HepG2 (cell line): ENCODE results near the gene SVOP. TPM values are rescaled to one million over a fixed set of nuclear protein-coding genes. Genes with fewer than 3 reads are reported as not detected.
A peak's percentile ranks its signal among the peaks of the same experiment; 100 is the strongest.

ENCODE experiments used
- FOXC1 ChIP-seq: sonication (generic); formaldehyde crosslinking; IDR thresholded peaks from 2 replicates; pipeline ENCODE4 v1.8.0; 2022; ENCODE audit warnings: mild to moderate bottlenecking, missing genetic modification reagents, borderline replicate concordance
- GATAD2A ChIP-seq: IDR thresholded peaks from 2 replicates; pipeline ENCODE4 v1.6.1; 2016
- KLF12 ChIP-seq: sonication (generic); formaldehyde crosslinking; IDR thresholded peaks from 2 replicates; pipeline ENCODE4 v1.4.0; 2020; ENCODE audit warnings: missing genetic modification reagents, borderline replicate concordance
- MAFK ChIP-seq, 2 experiments: IDR thresholded peaks in 1 of 2; conservative IDR thresholded peaks in 1 of 2; 2 replicates each; pipeline ENCODE4 v1.6.1; 2011; ENCODE audit warnings: improper control_type of control experiment in 2 of 2, low read length in 2 of 2
- NR2F6 ChIP-seq, 2 experiments: IDR thresholded peaks; 2 replicates each; pipeline ENCODE4 v1.6.1; 2016; ENCODE audit warnings: antibody characterized with exemption in 1 of 2, mild to moderate bottlenecking in 1 of 2
- PATZ1 ChIP-seq: sonication (generic); formaldehyde crosslinking; IDR thresholded peaks from 2 replicates; pipeline ENCODE4 v1.4.0; 2020; ENCODE audit warnings: missing genetic modification reagents
- POLR2AphosphoS2 ChIP-seq: IDR thresholded peaks from 2 replicates; pipeline ENCODE4 v1.6.1; 2011; ENCODE audit warnings: low read depth, low read length, improper control_type of control experiment
- SAFB2 ChIP-seq: sonication (generic); formaldehyde crosslinking; IDR thresholded peaks from 2 replicates; pipeline ENCODE4 v1.5.1; 2020; ENCODE audit warnings: missing genetic modification reagents, low read depth, mild to moderate bottlenecking, borderline replicate concordance
- SMARCC2 ChIP-seq: fragments of 450-650 bp; IDR thresholded peaks from 2 replicates; pipeline ENCODE4 v1.6.1; 2017; ENCODE audit warnings: antibody characterized with exemption, mild to moderate bottlenecking
- SNRNP70 ChIP-seq: fragments of 200-400 bp; formaldehyde crosslinking; IDR thresholded peaks from 2 replicates; pipeline ENCODE4 v1.6.1; 2017; ENCODE audit warnings: mild to moderate bottlenecking, low read depth, low read length, moderate library complexity
- TEF ChIP-seq: sonication (generic); formaldehyde crosslinking; IDR thresholded peaks from 2 replicates; pipeline ENCODE4 v1.5.0; 2020; ENCODE audit warnings: missing genetic modification reagents
- ZBTB44 ChIP-seq: sonication (generic); formaldehyde crosslinking; IDR thresholded peaks from 2 replicates; pipeline ENCODE4 v1.4.0; 2020; ENCODE audit warnings: missing genetic modification reagents
- ZC3H13 ChIP-seq: sonication (generic); formaldehyde crosslinking; IDR thresholded peaks from 2 replicates; pipeline ENCODE4 v1.8.1; 2023; ENCODE audit warnings: mild to moderate bottlenecking, missing genetic modification reagents, moderate library complexity
- ZC3H4 ChIP-seq: sonication (generic); formaldehyde crosslinking; IDR thresholded peaks from 2 replicates; pipeline ENCODE4 v1.4.0; 2020; ENCODE audit warnings: missing genetic modification reagents, borderline replicate concordance
- ZNF569 ChIP-seq: sonication (generic); formaldehyde crosslinking; IDR thresholded peaks from 2 replicates; pipeline ENCODE4 v1.5.0; 2020; ENCODE audit warnings: mild to moderate bottlenecking, missing genetic modification reagents, moderate library complexity, borderline replicate concordance
- ZNF597 ChIP-seq: sonication (generic); formaldehyde crosslinking; IDR thresholded peaks from 2 replicates; pipeline ENCODE4 v1.5.0; 2020; ENCODE audit warnings: missing genetic modification reagents
- ZNF772 ChIP-seq: sonication (generic); formaldehyde crosslinking; IDR thresholded peaks from 2 replicates; pipeline ENCODE4 v1.5.0; 2020; ENCODE audit warnings: mild to moderate bottlenecking, missing genetic modification reagents
- ZNF792 ChIP-seq: IDR thresholded peaks from 2 replicates; pipeline ENCODE4 v1.6.1; 2016
- polyA plus RNA-seq, 8 experiments: library from polyadenylated mRNA; depleted of rRNA in 3 of 8; stranded (reverse) in 7 of 8; unstranded in 1 of 8; fragments of >200 nt; fragmentation: Illumina TruSeq in 4 of 8; extraction: Trizol in 4 of 8; gene quantifications; 2 replicates each; pipeline versions ENCODE4 v1.2.1 to v1.2.3, GENCODE V29; 2011 to 2016; ENCODE audit warnings: low read depth in 4 of 8, missing spikeins in 1 of 8, mixed read lengths in 1 of 8; ENCODE audit not compliant: insufficient read depth in 1 of 8
- total RNA-seq, 5 experiments: library from RNA; depleted of rRNA; stranded (reverse); fragments of >200 nt; fragmentation: Illumina TruSeq; extraction: Trizol; gene quantifications; 2 replicates each; pipeline ENCODE4 v1.2.3, GENCODE V29; 2016; ENCODE audit warnings: low read depth in 1 of 5
- TF ChIP-seq, protein P1 (sequence below): sonication (generic); formaldehyde crosslinking; IDR thresholded peaks from 2 replicates; pipeline ENCODE4 v1.4.0; 2020; ENCODE audit warnings: missing genetic modification reagents
- TF ChIP-seq, protein P2 (sequence below): sonication (generic); formaldehyde crosslinking; IDR thresholded peaks from 2 replicates; pipeline ENCODE4 v1.8.0; 2022; ENCODE audit warnings: missing genetic modification reagents, low read depth, mild to moderate bottlenecking, borderline replicate concordance

SVOP gene
- total and polyA plus RNA-seq, 2 of the 13 experiments (the other 11 are each of a cell fraction or from before 2014, with no cell fraction given) = not detected

- TF ChIP-seq, protein P1, sequence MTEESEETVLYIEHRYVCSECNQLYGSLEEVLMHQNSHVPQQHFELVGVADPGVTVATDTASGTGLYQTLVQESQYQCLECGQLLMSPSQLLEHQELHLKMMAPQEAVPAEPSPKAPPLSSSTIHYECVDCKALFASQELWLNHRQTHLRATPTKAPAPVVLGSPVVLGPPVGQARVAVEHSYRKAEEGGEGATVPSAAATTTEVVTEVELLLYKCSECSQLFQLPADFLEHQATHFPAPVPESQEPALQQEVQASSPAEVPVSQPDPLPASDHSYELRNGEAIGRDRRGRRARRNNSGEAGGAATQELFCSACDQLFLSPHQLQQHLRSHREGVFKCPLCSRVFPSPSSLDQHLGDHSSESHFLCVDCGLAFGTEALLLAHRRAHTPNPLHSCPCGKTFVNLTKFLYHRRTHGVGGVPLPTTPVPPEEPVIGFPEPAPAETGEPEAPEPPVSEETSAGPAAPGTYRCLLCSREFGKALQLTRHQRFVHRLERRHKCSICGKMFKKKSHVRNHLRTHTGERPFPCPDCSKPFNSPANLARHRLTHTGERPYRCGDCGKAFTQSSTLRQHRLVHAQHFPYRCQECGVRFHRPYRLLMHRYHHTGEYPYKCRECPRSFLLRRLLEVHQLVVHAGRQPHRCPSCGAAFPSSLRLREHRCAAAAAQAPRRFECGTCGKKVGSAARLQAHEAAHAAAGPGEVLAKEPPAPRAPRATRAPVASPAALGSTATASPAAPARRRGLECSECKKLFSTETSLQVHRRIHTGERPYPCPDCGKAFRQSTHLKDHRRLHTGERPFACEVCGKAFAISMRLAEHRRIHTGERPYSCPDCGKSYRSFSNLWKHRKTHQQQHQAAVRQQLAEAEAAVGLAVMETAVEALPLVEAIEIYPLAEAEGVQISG (CRISPR knock-in tag) = peak; percentile 96
- 0 out of 2 replicates have a peak, but pooled peaks have one; percentile 17 for TF ChIP-seq NR2F6 (IDR thresholded peaks at IDR 0.05)
- peak; percentile 34; the same call in 1 of the 2 replicates for TF ChIP-seq NR2F6 (CRISPR knock-in tag; IDR thresholded peaks at IDR 0.05)
- peak; percentile 71 for TF ChIP-seq FOXC1
- peak; percentile 81 for TF ChIP-seq PATZ1 (CRISPR knock-in tag)
- TF ChIP-seq ZNF792 (CRISPR knock-in tag) = peak; percentile 85
- peak; percentile 66; the same call in 1 of the 2 replicates for TF ChIP-seq ZC3H13 (CRISPR knock-in tag)
- TF ChIP-seq TEF (CRISPR knock-in tag) = no peak
- no peak for TF ChIP-seq ZNF569
- TF ChIP-seq ZC3H4 (CRISPR knock-in tag) = no peak
- no peak for TF ChIP-seq POLR2AphosphoS2
- no peak for TF ChIP-seq ZNF597 (CRISPR knock-in tag)
- no peak for TF ChIP-seq SNRNP70
- TF ChIP-seq, protein P2, sequence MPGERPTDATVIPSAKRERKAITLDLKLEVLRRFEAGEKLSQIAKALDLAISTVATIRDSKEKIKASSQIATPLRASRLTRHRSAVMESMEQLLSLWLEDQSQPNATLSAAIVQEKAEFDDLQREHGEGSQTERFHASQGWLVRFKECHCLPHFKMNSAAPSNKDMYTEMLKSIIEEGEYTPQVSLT (CRISPR knock-in tag) = no peak
- peak; percentile 38; the same call in 1 of the 2 replicates for TF ChIP-seq ZBTB44
- peak; percentile 75 for TF ChIP-seq GATAD2A
- 0 out of 2 replicates have a peak, but pooled peaks have one; percentile 48 for TF ChIP-seq KLF12 (CRISPR knock-in tag)
- peak; percentile 82; the same call in 1 of the 2 replicates for TF ChIP-seq ZNF772 (CRISPR knock-in tag)
- no peak for TF ChIP-seq MAFK (conservative IDR thresholded peaks at IDR 0.05 in 1 of 2, IDR thresholded peaks at IDR 0.05 in 1 of 2; ENCODE audit: low read length in 2 of 2)
- TF ChIP-seq SAFB2 = no peak; the same call in 1 of the 2 replicates
- no peak for TF ChIP-seq SMARCC2
These were observed 31.8 kb upstream of the SVOP start, which contains the start of gene USP30 (continued) for GRCh38 chr12:109052414-109053323.
